Prostate gland (tissue), 2 donors: Measurements from ENCODE around the gene BCL11A. TPM values are rescaled to one million over a fixed set of nuclear protein-coding genes. Genes with fewer than 3 reads are reported as not detected.

Experiments used
- DNase-seq: peaks from one replicate; pipeline ENCODE4 v3.0.0-alpha.2; 2019; ENCODE audit warnings: low spot score
- H3K27ac ChIP-seq, 2 donors: fragments of 200-600 bp; sonication (generic); 2 replicates each; pipeline ENCODE4 v1.5.1; 2017 to 2019
- H3K27me3 ChIP-seq: fragments of 200-600 bp; sonication (generic); replicated peaks from 2 replicates; pipeline ENCODE4 v1.5.1; 2019; ENCODE audit not compliant: insufficient read depth
- H3K36me3 ChIP-seq, 2 donors: fragments of 200-600 bp; sonication (generic); 1 replicate in 1 of 2; 2 replicates in 1 of 2; pipeline versions ENCODE4 v1.5.1 to v1.8.1; 2017 to 2019
- H3K4me1 ChIP-seq: fragments of 200-600 bp; sonication (generic); replicated peaks from 2 replicates; pipeline ENCODE4 v1.5.1; 2019
- H3K4me3 ChIP-seq, 2 donors: fragments of 200-600 bp; sonication (generic); 2 replicates each; pipeline ENCODE4 v1.5.1; 2017 to 2019
- H3K9me3 ChIP-seq: fragments of 200-600 bp; sonication (generic); 2 replicates; pipeline ENCODE4 v1.5.1; 2017
- POLR2A ChIP-seq: fragments of 450-650 bp; IDR thresholded peaks from one replicate; pipeline ENCODE4 v1.6.1; 2016; ENCODE audit warnings: antibody characterized with exemption, mild to moderate bottlenecking
- POLR2AphosphoS5 ChIP-seq: sonication (generic); formaldehyde crosslinking; IDR thresholded peaks from one replicate; pipeline ENCODE4 v1.6.1; 2017; ENCODE audit warnings: antibody characterized with exemption
- WGBS: methylation state at CpG from one replicate; pipeline ENCODE4 v1.1.5; 2018; 5-methylcytosine and 5-hydroxymethylcytosine counted together
- intact Hi-C: fragments of 100-400 bp; cut with DNase I; formaldehyde crosslinking; loops from one replicate; pipeline ENCODE4 v1.14.2; 2022
- total RNA-seq, 2 donors: library from RNA; depleted of rRNA; stranded (reverse); fragments of >200 nt; gene quantifications; one replicate each; pipeline ENCODE4 v1.1.0, GENCODE V29; 2016
- TF ChIP-seq, protein P1 (sequence below), 4 experiments: fragments of 200-600 bp in 2 of 4; fragments of 450-650 bp in 2 of 4; sonication (generic) in 2 of 4; IDR thresholded peaks; 1 replicate in 3 of 4; 2 replicates in 1 of 4; pipeline ENCODE4 v1.5.1; 2016 to 2019; ENCODE audit warnings: antibody characterized with exemption in 4 of 4, mild to moderate bottlenecking in 2 of 4, moderate library complexity in 2 of 4

The BCL11A gene
- total RNA-seq, 2 donors from 2014 or later: 14.6 to 22.2 TPM

DNA sequence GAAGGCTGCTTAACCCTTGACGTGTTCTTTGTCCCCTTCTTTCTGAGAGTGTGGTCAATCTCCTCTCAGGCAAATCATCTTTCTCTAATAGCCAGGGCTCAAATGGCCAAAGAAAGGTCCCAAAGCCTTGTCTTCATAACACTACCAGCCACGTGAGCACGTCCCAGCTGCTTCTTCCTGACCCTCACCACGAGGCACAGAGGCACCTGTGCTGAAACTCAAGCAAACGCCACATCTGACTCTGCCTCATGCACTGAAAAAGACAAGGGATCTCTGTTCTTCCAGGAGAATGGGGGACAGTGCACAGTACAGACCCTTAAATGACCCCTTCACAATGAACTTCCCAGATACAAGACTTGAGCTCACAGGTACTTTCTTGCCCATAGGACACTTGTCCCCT, 31.8 kb downstream of the BCL11A start:
- Histone ChIP-seq H3K4me1 (no peaks in the 10 kb centered on the region), H3K4me3 (no peak overlapping the region), H3K9me3 (no peaks in the 10 kb centered on the region), H3K27me3 (no peaks in the 10 kb centered on the region), H3K36me3 (no peaks in the 10 kb centered on the region), H3K27ac (no peak overlapping the region)
- intact Hi-C loops: no loop called here
- WGBS: 85% methylated on average over 5 of the region's 5 CpGs
- DNase-seq: no peak
- TF ChIP-seq POLR2AphosphoS5 (no peak), POLR2A (no peak)
- TF ChIP-seq, protein P1, sequence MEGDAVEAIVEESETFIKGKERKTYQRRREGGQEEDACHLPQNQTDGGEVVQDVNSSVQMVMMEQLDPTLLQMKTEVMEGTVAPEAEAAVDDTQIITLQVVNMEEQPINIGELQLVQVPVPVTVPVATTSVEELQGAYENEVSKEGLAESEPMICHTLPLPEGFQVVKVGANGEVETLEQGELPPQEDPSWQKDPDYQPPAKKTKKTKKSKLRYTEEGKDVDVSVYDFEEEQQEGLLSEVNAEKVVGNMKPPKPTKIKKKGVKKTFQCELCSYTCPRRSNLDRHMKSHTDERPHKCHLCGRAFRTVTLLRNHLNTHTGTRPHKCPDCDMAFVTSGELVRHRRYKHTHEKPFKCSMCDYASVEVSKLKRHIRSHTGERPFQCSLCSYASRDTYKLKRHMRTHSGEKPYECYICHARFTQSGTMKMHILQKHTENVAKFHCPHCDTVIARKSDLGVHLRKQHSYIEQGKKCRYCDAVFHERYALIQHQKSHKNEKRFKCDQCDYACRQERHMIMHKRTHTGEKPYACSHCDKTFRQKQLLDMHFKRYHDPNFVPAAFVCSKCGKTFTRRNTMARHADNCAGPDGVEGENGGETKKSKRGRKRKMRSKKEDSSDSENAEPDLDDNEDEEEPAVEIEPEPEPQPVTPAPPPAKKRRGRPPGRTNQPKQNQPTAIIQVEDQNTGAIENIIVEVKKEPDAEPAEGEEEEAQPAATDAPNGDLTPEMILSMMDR (IDR thresholded peaks at IDR 0.05): no peak

DNA sequence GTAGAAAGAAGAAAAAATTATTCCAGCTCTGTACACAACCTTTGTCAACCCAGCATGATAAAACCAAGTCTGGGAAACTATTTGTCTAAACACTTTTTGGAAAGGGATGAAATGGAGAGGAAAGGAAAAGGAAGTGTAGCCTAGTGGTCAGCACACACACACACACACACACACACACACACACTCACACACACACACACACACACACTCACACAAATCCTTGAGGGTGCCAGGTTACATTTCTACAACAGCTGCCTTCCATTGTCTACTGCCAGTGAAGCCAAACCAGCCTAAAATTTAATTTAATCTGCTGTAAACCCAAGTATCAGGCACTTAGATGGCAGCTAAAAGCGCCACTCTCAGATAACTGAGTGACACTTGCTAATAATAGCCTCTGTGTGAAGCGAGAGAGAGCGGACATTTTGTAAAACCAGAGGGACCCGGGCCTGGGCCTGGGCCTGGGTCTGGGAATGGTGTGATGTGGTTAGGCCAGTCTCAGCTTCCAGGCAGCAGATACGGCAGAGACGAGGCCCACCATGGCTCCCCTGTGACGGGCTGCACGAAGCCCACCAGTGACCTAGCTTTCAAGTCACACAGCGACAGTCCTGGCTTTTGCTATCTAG, 32.4 kb downstream of the BCL11A start:
- H3K9me3 ChIP-seq: no peaks in the 10 kb centered on the region
- intact Hi-C loops: no loop called here
- no peak for TF ChIP-seq POLR2A
- TF ChIP-seq POLR2AphosphoS5: no peak
- TF ChIP-seq, protein P1 (IDR thresholded peaks at IDR 0.05): no peak

DNA sequence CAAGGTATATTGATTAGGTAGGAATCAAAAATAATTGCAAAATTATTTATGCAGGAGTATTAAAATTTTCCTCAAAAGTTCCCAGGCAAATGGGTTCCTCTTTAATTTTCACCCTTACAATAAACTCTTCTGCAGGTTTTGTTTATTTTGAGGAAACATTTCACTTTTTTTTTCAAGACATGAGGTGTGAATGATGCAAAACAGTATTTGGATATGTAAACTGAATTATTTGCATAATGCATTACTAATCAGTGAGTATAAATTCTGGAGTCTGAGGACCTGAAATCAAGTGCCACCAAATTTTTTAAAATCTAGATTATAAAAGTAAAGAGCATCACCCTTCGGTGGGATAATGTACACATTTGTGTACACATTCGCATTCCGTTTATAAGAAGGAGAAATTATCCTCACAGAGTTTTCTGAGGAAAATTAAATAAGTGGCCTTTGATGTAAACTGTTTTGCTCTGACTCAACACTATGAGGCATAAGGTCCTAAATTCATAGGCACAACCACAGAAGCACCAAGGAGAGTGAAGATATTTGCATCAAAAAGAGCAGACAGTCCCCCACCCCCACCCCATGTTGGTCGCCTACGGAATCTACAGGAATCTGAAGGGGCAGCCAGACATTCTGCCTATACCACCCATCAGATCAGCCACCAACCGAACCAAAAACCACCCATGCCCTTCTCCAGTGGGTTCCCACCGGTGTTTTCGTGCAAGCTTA, 33.1 kb downstream of the BCL11A start:
- 87% methylated on average over 8 of the region's 8 CpGs for WGBS
- Histone ChIP-seq H3K4me1 (no peaks in the 10 kb centered on the region), H3K36me3 (no peaks in the 10 kb centered on the region), H3K9me3 (no peaks in the 10 kb centered on the region), H3K4me3 (no peak overlapping the region), H3K27ac (no peak overlapping the region), H3K27me3 (no peaks in the 10 kb centered on the region)
- no peak for DNase-seq
- TF ChIP-seq POLR2A: no peak
- no peak for TF ChIP-seq POLR2AphosphoS5
- TF ChIP-seq, protein P1 (IDR thresholded peaks at IDR 0.05): no peak
- intact Hi-C loops: no loop called here

More for the DNA sequence above, 32.4 kb downstream of the BCL11A start:
- Histone ChIP-seq H3K4me3 (no peak overlapping the region), H3K27ac (no peak overlapping the region), H3K4me1 (no peaks in the 10 kb centered on the region), H3K27me3 (no peaks in the 10 kb centered on the region), H3K36me3 (no peaks in the 10 kb centered on the region)
- WGBS: 89% methylated on average over 9 of the region's 9 CpGs
- no peak for DNase-seq

DNA sequence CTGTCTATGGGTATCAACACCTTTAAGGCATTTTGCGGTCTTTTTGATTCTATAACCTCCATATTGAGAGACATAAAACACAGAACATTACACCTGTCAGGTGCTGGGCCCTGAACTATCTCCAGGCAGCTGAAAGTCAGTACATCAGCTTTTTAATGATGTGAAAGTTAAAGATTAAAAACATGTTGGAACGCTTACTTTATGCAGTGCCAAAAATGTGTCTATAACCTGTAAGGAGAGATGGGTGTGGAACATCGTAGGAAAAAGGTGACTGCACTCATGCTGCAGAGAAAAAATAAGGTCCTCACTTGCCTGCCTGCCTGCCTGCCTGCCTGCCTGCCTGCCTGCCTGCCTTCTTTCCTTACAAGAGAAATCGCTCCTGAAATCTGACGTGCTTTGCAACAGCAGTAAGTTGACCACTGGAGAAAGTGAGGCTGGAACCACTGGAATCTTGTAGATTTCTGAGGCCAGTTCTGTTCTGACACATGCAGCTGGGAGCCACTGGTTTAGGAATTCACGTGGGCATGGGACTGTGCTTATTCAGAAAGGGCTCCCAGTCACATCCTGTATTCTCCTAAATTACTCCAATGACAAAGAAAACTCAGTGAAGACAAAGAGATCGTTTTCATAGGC, 34.1 kb downstream of the BCL11A start:
- peak; percentile 41 for DNase-seq
- intact Hi-C loops: no loop called here
- 47% methylated on average over 7 of the region's 7 CpGs for WGBS
- Histone ChIP-seq H3K4me3 (no peak overlapping the region), H3K36me3 (no peaks in the 10 kb centered on the region), H3K27ac (no peak overlapping the region), H3K9me3 (no peaks in the 10 kb centered on the region), H3K27me3 (no peaks in the 10 kb centered on the region), H3K4me1 (no peaks in the 10 kb centered on the region)
- TF ChIP-seq POLR2AphosphoS5: peak; percentile 53
- TF ChIP-seq POLR2A: no peak
- TF ChIP-seq, protein P1 (IDR thresholded peaks at IDR 0.05): no peak
